ENCODE measurements around the gene LRMDA. TPM values are rescaled to one million over a fixed set of nuclear protein-coding genes. Genes with fewer than 3 reads are reported as not detected.

LRMDA gene
- total and polyA plus RNA-seq, 2 of the 4 experiments (the other 2 are of a cell fraction): 0.07 TPM; not detected in 1

DNA sequence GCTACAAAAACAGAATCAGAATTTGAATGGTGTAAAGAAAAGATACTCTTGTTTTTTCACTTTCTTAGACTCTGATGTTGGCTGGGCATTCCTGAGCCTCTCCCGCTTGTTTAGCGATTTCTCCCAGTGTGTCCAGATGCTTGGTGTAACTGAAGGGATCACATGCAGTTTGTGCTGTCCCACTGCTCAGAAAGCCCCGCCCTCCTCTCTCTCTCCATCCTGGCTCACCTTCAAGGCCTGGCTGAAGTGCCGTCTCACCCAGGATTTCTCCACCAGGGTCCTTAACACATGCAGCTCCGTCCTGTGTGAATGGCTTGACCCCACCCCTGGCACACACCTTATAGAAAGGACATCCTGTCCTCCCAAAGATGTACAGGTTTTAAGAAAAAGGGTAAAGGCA, 437.1 kb downstream of the LRMDA start:
- H4K8ac ChIP-seq (ENCODE audit: low read depth in 2 of 2, low read length in 2 of 2): no peak overlapping the region
- ATAC-seq (ENCODE audit: low read depth) (no peak), DNase-seq (no peak)
- H4K91ac ChIP-seq (ENCODE audit: insufficient read depth, low read depth, low read length): no peak overlapping the region
- dilution Hi-C loops (cut with HindIII; ENCODE audit: low sequenced_read_pairs, unreplicated experiment) (no loop called here), in situ Hi-C loops (cut with MboI; ENCODE audit: low sequenced_read_pairs) (no loop called here), intact Hi-C loops (cut with micrococcal nuclease) (no loop called here)
- H3K36me3 ChIP-seq (ENCODE audit: control insufficient read depth, insufficient read depth, low read length): no peaks in the 10 kb centered on the region
- H3K79me1 ChIP-seq (ENCODE audit: low read depth in 1 of 2, low read length in 2 of 2): no peaks in the 10 kb centered on the region
- no peak overlapping the region for H3K23ac ChIP-seq (ENCODE audit: low read depth, low read length)
- H3K56ac ChIP-seq (ENCODE audit: extremely low read depth, insufficient read depth, low read length): no peak overlapping the region
- no peaks in the 10 kb centered on the region; the same call in none of the 2 replicates for H3K27me3 ChIP-seq (ENCODE audit: control insufficient read depth, insufficient read depth, low read length)
- H4K20me1 ChIP-seq (ENCODE audit: insufficient read depth, low read length): no peaks in the 10 kb centered on the region
- H2BK15ac ChIP-seq (ENCODE audit: low read depth, low read length): no peak overlapping the region
- H3K4me2 ChIP-seq (ENCODE audit: low read depth, low read length): no peak overlapping the region
- no peak overlapping the region for H3K14ac ChIP-seq (replicated peaks; ENCODE audit: low read depth, low read length)
- H3K4me3 ChIP-seq (ENCODE audit: insufficient read depth, low read depth, low read length): no peak overlapping the region
- POLR2A ChIA-PET (ENCODE audit: unreplicated experiment): no interaction called here
- no peak overlapping the region for H4K5ac ChIP-seq (ENCODE audit: low read depth, low read length)
- no peaks in the 10 kb centered on the region for H3K9me3 ChIP-seq (ENCODE audit: control insufficient read depth, insufficient read depth, low read length)
- no CpG with 5 or more reads among the region's 5 CpGs for WGBS, 2 experiments (ENCODE audit: extremely low coverage in 2 of 2, insufficient read length in 1 of 2)
- BruUV-seq (replicated peaks): no TSS peak
- no peak overlapping the region for H2BK5ac ChIP-seq (ENCODE audit: low read depth, low read length, poor library complexity, severe bottlenecking)
- TF ChIP-seq CHD1 (IDR thresholded peaks at IDR 0.05; ENCODE audit: low read depth, low read length): no peak
- no peak for TF ChIP-seq CEBPB (IDR thresholded peaks at IDR 0.05; ENCODE audit: low read depth, low read length)
- no peak for TF ChIP-seq SMC3 (IDR thresholded peaks at IDR 0.05; ENCODE audit: low read depth, low read length)
- no peak for TF ChIP-seq RAD21 (IDR thresholded peaks at IDR 0.05; ENCODE audit: low read length)
- no peak overlapping the region for H3K18ac ChIP-seq (ENCODE audit: low read depth, low read length)
- H2AK5ac ChIP-seq (ENCODE audit: low read depth, low read length): no peak overlapping the region
- no peak overlapping the region for H3K9ac ChIP-seq (ENCODE audit: low read depth, low read length)
- no peak overlapping the region for H3K4ac ChIP-seq (ENCODE audit: low read depth, low read length)
- H3K27ac ChIP-seq (ENCODE audit: insufficient read depth, low read length): no peak overlapping the region
- H2AK9ac ChIP-seq (replicated peaks; ENCODE audit: low read depth, low read length, poor library complexity): no peak overlapping the region
- no peak overlapping the region for H2AFZ ChIP-seq (replicated peaks; ENCODE audit: low read length, poor library complexity)
- no peaks in the 10 kb centered on the region for H3K4me1 ChIP-seq (ENCODE audit: control insufficient read depth, insufficient read depth, low read length)
- H2BK120ac ChIP-seq (ENCODE audit: low read depth, low read length): no peak overlapping the region
- no peaks in the 10 kb centered on the region for H3K9me1 ChIP-seq (ENCODE audit: insufficient read depth, low read length)
- H2BK20ac ChIP-seq (ENCODE audit: low read depth, low read length): no peak overlapping the region
- CTCF ChIA-PET: no interaction called here

Data from IMR-90 (cell line).